Measurements from ENCODE around the gene IRAK2. TPM values are rescaled to one million over a fixed set of nuclear protein-coding genes. Genes with fewer than 3 reads are reported as not detected.
A peak's percentile ranks its signal among the peaks of the same experiment; 100 is the strongest.
"Not testable (repeated sequence)": the region's sequence is repeated elsewhere in the genome, so short reads cannot be mapped to it uniquely, and the experiment has no call there.

Gene IRAK2
- total RNA-seq, 2 donors from 2014 or later = 1.0 to 2.6 TPM

- no peak for DNase-seq
- no peak overlapping the region for H3K27ac ChIP-seq
- no peak for TF ChIP-seq CTCF (IDR thresholded peaks at IDR 0.05)
- no peak overlapping the region for H3K9ac ChIP-seq (ENCODE audit: low read depth in 2 of 2, low read length in 2 of 2)
- H3K36me3 ChIP-seq = no peaks in the 10 kb centered on the region
- intact Hi-C loops (cut with DNase I) = no loop called here
- H3K9me3 ChIP-seq = no peaks in the 10 kb centered on the region
- H3K27me3 ChIP-seq = no peaks in the 10 kb centered on the region
- H3K4me1 ChIP-seq = peaks cover 10% of the 10 kb centered on the region
- H3K4me3 ChIP-seq = no peak overlapping the region
Measured at GRCh38 chr3:10121064-10121463, 43.7 kb upstream of the IRAK2 start.

- intact Hi-C loops (cut with DNase I) = no loop called here
- H3K27me3 ChIP-seq = no peaks in the 10 kb centered on the region
- H3K4me1 ChIP-seq = no peaks in the 10 kb centered on the region
- H3K9ac ChIP-seq (ENCODE audit: low read depth in 2 of 2, low read length in 2 of 2) = no peak overlapping the region
- no peak for DNase-seq
- no peak overlapping the region for H3K4me3 ChIP-seq
- peaks cover 4% of the 10 kb centered on the region for H3K36me3 ChIP-seq
- TF ChIP-seq CTCF (IDR thresholded peaks at IDR 0.05) = no peak
- no peak overlapping the region for H3K27ac ChIP-seq
- no peaks in the 10 kb centered on the region for H3K9me3 ChIP-seq
Measured at GRCh38 chr3:10122724-10123123, 42.0 kb upstream of the IRAK2 start.

GRCh38 chr3:10135872-10136271 lies 28.8 kb upstream of the IRAK2 start:
- intact Hi-C loops (cut with DNase I); H3K36me3 ChIP-seq; H3K4me1 ChIP-seq; H3K4me3 ChIP-seq; H3K27me3 ChIP-seq; H3K27ac ChIP-seq; DNase-seq; H3K9me3 ChIP-seq; H3K9ac ChIP-seq (ENCODE audit: low read depth in 2 of 2, low read length in 2 of 2): not testable (repeated sequence)

- Histone ChIP-seq H3K9ac (ENCODE audit: low read depth in 2 of 2, low read length in 2 of 2) (no peak overlapping the region), H3K27ac (no peak overlapping the region), H3K27me3 (no peaks in the 10 kb centered on the region), H3K4me1 (no peaks in the 10 kb centered on the region), H3K36me3 (no peaks in the 10 kb centered on the region), H3K9me3 (no peaks in the 10 kb centered on the region), H3K4me3 (no peak overlapping the region)
- no peak for TF ChIP-seq CTCF (IDR thresholded peaks at IDR 0.05)
- no peak for DNase-seq
- intact Hi-C loops (cut with DNase I) = no loop called here
Measured at GRCh38 chr3:10136426-10137005, 28.2 kb upstream of the IRAK2 start.

GRCh38 chr3:10137178-10137577 lies 27.5 kb upstream of the IRAK2 start:
- intact Hi-C loops (cut with DNase I) = no loop called here
- no peak for TF ChIP-seq CTCF (IDR thresholded peaks at IDR 0.05)
- Histone ChIP-seq H3K27ac (no peak overlapping the region), H3K9me3 (no peaks in the 10 kb centered on the region), H3K4me1 (no peaks in the 10 kb centered on the region), H3K36me3 (no peaks in the 10 kb centered on the region), H3K9ac (ENCODE audit: low read depth in 2 of 2, low read length in 2 of 2) (no peak overlapping the region), H3K4me3 (no peak overlapping the region), H3K27me3 (no peaks in the 10 kb centered on the region)
- no peak for DNase-seq

GRCh38 chr3:10140996-10141546 lies 23.6 kb upstream of the IRAK2 start:
- no peaks in the 10 kb centered on the region for H3K36me3 ChIP-seq
- peak overlapping the region; percentile 72 for H3K4me3 ChIP-seq
- no peaks in the 10 kb centered on the region for H3K9me3 ChIP-seq
- intact Hi-C loops (cut with DNase I) = no loop called here
- H3K4me1 ChIP-seq = no peaks in the 10 kb centered on the region
- TF ChIP-seq CTCF (IDR thresholded peaks at IDR 0.05) = no peak
- H3K9ac ChIP-seq (ENCODE audit: low read depth in 2 of 2, low read length in 2 of 2) = no peak overlapping the region
- H3K27me3 ChIP-seq = no peaks in the 10 kb centered on the region
- no peak for DNase-seq
- H3K27ac ChIP-seq = peak overlapping the region; percentile 96
